Middle frontal gyrus (tissue), 1 donor: ENCODE measurements around the gene MMP2.

ENCODE experiments used
- DNase-seq: peaks from one replicate; pipeline ENCODE4 v3.0.0-alpha.2; 2015; ENCODE audit warnings: low spot score; ENCODE audit errors: extremely low spot score

MMP2 gene

GRCh38 chr16:55468352-55468990, 10.5 kb upstream of the MMP2 start:
- DNase-seq, result no peak

DNA sequence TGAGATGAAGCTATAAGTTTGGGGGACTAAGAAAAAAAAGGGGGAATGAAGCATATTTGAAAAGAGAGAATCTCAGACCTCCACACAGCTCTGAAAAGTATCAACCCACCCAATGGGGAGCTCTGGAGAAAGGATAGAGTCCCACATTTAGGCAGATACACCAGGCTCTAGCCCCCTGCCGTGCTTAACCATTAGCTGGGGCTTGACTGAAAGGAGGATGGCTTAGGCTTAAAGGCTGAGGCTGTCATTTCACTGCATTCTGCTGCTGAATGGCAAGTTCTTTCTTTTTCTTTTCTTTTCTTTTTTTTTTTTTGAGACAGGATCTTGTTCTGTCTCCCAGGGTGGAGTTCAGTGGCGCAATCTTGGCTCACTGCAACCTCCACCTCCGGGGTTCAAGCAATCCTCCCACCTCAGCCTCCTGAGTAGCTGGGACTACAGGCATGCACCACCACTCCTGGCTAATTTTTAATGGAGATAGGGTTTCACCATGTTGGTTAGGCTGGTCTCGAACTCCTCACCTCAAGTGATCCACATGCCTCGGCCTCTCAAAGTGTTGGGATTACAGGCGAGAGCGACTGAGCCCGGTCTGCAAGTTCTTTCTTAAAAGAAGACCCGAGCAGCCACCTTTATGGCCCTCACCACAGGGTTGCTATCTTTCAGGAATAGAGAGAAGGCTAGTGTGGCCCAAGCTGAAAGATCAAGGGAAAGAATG, 9.0 kb upstream of the MMP2 start:
- DNase-seq, result no peak

DNA sequence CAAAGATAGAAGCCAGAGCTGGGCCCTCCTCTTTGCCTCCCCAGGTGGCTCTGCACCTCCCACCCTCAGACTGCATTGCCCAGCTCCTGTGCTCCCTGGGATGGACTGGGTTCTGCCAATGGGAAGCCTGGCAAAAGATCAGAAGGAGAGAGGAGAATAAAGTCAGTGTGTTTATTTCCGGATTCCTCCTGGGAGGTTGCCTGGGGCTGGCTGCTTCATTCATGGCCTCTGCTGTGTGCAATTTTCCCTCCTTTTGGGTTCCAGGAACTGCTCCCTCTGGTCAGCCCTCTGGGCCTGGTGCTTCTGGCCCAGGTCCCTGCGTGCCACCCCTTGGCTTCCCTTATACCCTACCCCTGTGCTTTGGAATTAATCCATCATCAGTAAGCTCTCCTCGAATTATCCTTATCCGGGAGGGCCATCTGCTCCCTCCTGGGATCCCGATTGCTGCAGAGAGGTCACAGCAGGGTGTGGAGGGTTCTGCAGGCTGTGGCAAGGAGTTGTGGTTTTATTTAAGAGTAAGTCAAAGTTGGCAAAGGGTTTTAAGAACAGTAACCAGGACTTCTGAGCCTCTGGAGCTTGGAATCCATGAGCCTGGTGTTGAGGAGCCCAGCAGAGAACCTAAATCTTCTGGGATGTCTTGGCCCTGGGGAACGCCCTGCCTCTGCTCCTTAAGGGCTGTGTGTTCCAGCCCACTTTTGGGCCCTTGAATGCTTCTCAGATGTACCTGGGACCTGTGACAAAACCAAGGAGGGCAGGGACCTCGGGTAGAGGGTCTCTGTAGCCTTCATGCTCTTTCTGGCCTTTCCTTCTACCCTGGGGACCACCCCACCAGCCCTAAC, 8.2 kb upstream of the MMP2 start:
- DNase-seq, result no peak

GRCh38 chr16:55471448-55472097, 7.4 kb upstream of the MMP2 start:
- no peak for DNase-seq

DNA sequence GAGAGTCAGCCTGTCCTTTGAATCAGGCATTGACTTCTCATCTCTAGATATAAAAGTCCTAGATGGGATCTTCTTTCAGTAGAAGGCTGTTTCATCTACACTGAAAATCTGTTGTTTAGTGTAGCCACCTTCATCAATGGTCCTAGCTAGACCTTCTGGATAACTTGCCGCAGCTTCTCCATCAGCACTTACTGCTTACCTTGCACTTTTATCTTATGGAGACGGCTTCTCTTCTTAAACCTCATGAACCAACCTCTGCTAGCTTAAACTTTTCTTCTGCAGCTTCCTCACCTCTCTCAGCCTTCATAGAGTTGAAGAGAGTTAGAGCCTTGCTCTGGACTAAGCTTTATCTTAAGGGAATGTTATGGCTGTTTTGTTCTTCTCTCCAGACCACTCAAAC, 5.4 kb upstream of the MMP2 start:
- no peak for DNase-seq

DNA sequence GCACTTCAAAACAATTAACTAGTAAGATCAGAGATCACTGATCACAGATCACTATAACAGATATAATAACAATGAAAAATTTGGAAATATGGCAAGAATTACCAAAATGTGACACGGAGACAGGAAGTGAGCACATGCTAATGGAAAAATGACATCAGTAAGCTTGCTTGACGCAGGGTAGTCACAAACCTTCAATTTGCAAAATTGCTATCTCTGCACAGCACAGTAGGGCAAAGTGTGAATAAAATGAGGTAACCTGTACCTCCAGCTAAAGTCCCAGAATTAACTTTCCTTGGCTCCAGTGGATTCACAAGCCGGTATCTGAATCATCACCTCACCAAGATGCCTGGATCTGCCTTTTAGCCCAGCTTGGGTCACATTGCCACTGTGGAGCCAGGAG, 4.2 kb upstream of the MMP2 start:
- DNase-seq, result no peak

- no peak for DNase-seq
Measured at GRCh38 chr16:55475919-55476318, 3.1 kb upstream of the MMP2 start.

GRCh38 chr16:55476625-55477533, 2.1 kb upstream of the MMP2 start:
- no peak for DNase-seq

DNA sequence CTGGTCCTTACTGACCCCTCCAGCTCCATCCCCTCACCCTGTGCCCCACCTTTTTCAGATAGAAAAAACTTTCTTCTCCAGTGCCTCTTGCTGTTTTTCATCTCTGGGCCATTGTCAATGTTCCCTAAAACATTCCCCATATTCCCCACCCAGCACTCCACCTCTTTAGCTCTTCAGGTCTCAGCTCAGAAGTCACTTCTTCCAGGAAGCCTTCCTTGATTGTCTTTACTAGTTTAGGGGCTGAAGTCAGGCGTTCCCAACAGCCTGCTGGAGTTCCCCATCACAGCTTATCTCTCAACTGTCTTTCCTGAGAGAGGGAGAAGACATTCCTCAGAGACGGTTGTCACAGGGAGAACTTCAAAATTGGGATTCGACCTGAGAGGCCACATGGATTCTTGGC, 1.3 kb upstream of the MMP2 start:
- DNase-seq, result no peak

- DNase-seq, result no peak
Measured at GRCh38 chr16:55479430-55480140, 587 bp downstream of the MMP2 start.

DNA sequence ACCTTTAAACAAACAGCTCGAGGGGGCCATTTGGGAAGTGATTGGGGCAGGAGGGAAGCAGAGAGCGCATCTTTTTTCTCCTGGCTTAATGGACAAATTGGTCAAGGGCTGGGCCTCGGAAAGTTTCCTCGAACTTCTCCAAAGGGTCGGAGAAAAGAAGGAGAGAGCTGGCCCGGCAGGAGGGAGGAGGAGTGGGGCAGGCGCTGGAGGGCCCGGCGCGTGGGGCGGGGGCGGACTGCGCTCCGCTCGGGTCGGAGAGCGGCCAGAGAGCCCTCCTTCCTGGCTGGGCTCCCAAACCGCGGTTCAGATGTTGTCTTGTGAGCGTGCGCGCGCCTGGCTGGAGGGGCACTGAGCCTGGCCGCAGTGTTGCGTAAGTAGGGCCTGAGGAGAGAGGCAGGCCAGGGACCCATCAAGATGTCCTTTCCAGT, 1.2 kb downstream of the MMP2 start:
- DNase-seq, result no peak

- DNase-seq, result no peak
Measured at GRCh38 chr16:55481023-55481422, 2.0 kb downstream of the MMP2 start.

DNA sequence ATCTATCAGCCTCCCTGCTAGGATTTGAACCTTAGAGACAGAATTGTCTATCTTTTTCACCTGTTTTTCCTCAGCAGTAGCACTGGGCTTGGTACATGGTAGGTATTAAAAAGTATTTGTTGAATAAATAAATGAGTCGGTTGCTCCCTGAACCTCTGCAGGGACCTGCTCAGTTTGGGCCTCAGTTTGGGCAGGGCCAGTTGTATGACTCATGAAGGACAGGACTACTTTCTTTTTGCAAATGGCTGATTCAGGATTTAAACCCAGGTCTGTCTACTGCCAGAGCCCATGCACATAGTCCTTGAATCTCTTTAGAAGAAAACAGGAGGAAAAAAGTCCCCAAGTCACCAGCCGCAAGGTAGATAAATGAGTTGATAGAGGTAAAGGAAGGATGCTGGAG, 3.1 kb downstream of the MMP2 start:
- DNase-seq, result no peak

GRCh38 chr16:55487048-55487803, 8.2 kb downstream of the MMP2 start:
- no peak for DNase-seq

GRCh38 chr16:55488306-55488705, 9.3 kb downstream of the MMP2 start:
- no peak for DNase-seq

DNA sequence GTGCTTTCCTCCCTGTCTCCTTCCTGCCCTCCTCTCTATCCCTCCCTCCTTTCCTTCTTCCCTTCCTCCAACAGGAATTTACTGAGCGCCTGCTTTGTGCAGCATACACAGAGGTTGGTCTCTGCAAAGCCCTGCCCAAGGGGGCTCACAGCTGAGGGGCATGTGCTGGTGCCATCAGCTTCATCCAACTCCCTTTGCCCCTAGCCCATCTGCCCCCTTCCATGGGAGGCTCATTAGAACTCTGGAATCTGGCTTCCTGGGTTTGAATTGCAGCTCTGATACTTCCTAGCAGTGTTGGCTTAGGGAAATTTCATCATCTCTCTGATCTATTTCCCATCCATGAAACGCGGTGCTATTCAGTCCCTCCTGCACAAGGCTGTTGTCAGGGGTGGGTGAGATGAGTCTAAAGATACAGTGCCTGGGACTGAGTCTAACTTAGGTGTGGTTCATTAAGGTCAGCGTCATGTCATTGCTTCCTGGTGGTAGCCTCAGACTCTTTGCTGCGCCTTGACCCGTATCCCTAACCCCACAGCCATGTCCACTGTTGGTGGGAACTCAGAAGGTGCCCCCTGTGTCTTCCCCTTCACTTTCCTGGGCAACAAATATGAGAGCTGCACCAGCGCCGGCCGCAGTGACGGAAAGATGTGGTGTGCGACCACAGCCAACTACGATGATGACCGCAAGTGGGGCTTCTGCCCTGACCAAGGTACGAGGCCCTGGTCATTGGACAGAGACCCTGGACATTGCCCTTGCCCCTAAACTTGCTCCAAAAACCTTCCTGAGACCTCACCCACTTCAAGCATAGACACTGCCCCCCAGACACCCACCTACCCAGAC, 10.3 kb downstream of the MMP2 start:
- no peak for DNase-seq

DNA sequence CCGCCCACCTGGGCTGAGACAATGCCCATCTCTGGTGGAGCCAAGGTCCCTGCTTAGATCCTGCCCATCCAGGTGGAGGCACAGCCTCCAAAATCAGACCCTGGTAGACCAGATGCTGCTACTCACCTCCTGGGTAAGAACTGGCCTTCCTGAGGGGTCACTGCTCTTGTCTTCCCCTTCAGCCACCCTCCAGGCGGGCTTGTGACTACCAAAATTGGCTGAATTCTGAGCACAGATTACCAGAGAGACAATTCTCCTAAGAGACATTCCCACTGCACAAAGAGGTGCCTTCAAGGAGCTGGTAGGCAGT, 10.9 kb downstream of the MMP2 start:
- no peak for DNase-seq

DNA sequence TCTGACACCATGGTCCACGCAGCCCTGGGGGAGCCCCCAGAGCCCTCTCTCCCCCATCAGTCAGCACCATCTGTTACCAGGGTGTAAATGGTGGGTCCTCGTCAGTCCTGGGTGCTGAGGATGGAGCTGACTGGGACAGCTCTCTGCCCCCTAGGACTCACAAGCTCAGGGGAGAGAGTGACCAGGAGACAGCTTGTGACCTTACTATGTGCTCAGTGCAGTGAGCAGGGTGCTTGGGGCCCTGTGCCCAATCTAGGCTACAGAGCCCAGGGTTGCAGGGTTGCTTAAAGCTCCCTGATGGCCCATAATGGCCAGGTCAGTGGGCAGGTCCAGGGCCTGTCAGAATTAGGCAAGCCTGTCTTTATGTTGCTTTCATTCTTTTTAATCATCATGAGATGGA, 11.3 kb downstream of the MMP2 start:
- DNase-seq, result no peak

- no peak for DNase-seq
Measured at GRCh38 chr16:55491691-55492090, 12.7 kb downstream of the MMP2 start.
